PC-3 (cell line): ENCODE results near the gene PDIA5. TPM values are rescaled to one million over a fixed set of nuclear protein-coding genes. Genes with fewer than 3 reads are reported as not detected.
A peak's percentile ranks its signal among the peaks of the same experiment; 100 is the strongest.

ENCODE experiments used
- ATAC-seq: fragments of 200-7000 bp; cut with Tn5 transposase; 2 replicates; pipeline ENCODE4 v1.9.1; 2020; ENCODE audit warnings: mild to moderate bottlenecking, moderate library complexity
- BruUV-seq: library from RNA; stranded (reverse); fragments of 400-500 nt; replicated peaks from 2 replicates; lab custom pipeline; 2021; lab: Mats Ljungman, UMichigan
- CTCF ChIA-PET: fragments of 300-600 bp; sonication (Branson Sonifier 250); formaldehyde crosslinking; loops from one replicate; lab custom pipeline; 2022; ENCODE audit warnings: antibody characterized with exemption; lab: Charles Lee
- POLR2A ChIA-PET: fragments of 300-600 bp; sonication (Branson Sonifier 250); formaldehyde crosslinking; loops from one replicate; lab custom pipeline; 2022; ENCODE audit warnings: antibody characterized with exemption; ENCODE audit not compliant: unreplicated experiment; lab: Charles Lee
- DNase-seq: peaks from one replicate; pipeline ENCODE4 v3.0.0-alpha.2; 2015
- H2AFZ ChIP-seq: fragments of 300-600 bp; sonication (generic); 2 replicates; pipeline ENCODE4 v1.6.0; 2016; ENCODE audit warnings: antibody characterized with exemption, low read length
- H3F3A ChIP-seq: fragments of 300-600 bp; sonication (generic); one replicate; pipeline ENCODE4 v1.6.0; 2017; ENCODE audit warnings: antibody characterized with exemption, low read length, control low read depth, mild to moderate bottlenecking; ENCODE audit not compliant: unreplicated experiment
- H3K27ac ChIP-seq: fragments of 300-600 bp; sonication (generic); 2 replicates; pipeline ENCODE4 v1.5.1; 2016; ENCODE audit warnings: mild to moderate bottlenecking, low read length
- H3K27me3 ChIP-seq: fragments of 300-600 bp; sonication (generic); 2 replicates; pipeline ENCODE4 v1.6.1; 2016; ENCODE audit warnings: low read length, mixed read lengths
- H3K36me3 ChIP-seq: fragments of 300-600 bp; sonication (generic); 2 replicates; pipeline ENCODE4 v1.6.1; 2016; ENCODE audit warnings: low read depth, mixed run types, low read length, mixed read lengths
- H3K4me1 ChIP-seq: fragments of 300-600 bp; sonication (generic); 2 replicates; pipeline ENCODE4 v1.5.1; 2016; ENCODE audit warnings: low read length; ENCODE audit not compliant: insufficient read depth
- H3K4me2 ChIP-seq: fragments of 300-600 bp; sonication (generic); 2 replicates; pipeline ENCODE4 v1.6.0; 2016; ENCODE audit warnings: low read length
- H3K4me3 ChIP-seq: fragments of 300-600 bp; sonication (generic); 2 replicates; pipeline ENCODE4 v1.5.1; 2016; ENCODE audit warnings: mild to moderate bottlenecking, low read length, mixed read lengths
- H3K79me2 ChIP-seq: fragments of 300-600 bp; sonication (generic); 2 replicates; pipeline ENCODE4 v1.6.1; 2017; ENCODE audit warnings: low read length, mixed read lengths
- H3K9ac ChIP-seq: fragments of 300-600 bp; sonication (generic); 2 replicates; pipeline ENCODE4 v1.6.0; 2016; ENCODE audit warnings: mild to moderate bottlenecking, low read length
- H3K9me2 ChIP-seq: fragments of 300-600 bp; sonication (generic); replicated peaks from 2 replicates; pipeline ENCODE4 v1.6.1; 2016; ENCODE audit warnings: mixed run types, low read length, mixed read lengths
- H3K9me3 ChIP-seq: fragments of 300-600 bp; sonication (generic); 2 replicates; pipeline ENCODE4 v1.6.1; 2016; ENCODE audit warnings: low read length, mixed read lengths
- H4K20me1 ChIP-seq: fragments of 300-600 bp; sonication (generic); 2 replicates; pipeline ENCODE4 v1.6.1; 2016; ENCODE audit warnings: low read length, mixed read lengths
- CTCF ChIP-seq: fragments of 300-600 bp; sonication (generic); conservative IDR thresholded peaks from 2 replicates; pipeline ENCODE4 v1.5.1; 2017; ENCODE audit warnings: antibody characterized with exemption, low read depth, mild to moderate bottlenecking, low read length
- EZH2 ChIP-seq: fragments of 300-600 bp; sonication (generic); IDR thresholded peaks from one replicate; pipeline ENCODE4 v1.6.1; 2017; ENCODE audit warnings: antibody characterized with exemption, mild to moderate bottlenecking, low read length; ENCODE audit not compliant: unreplicated experiment
- EZH2phosphoT487 ChIP-seq: fragments of 300-600 bp; sonication (generic); IDR thresholded peaks from 2 replicates; pipeline ENCODE4 v1.6.1; 2018; ENCODE audit warnings: mild to moderate bottlenecking, antibody characterized with exemption, low read length, borderline replicate concordance
- intact Hi-C: fragments of 100-400 bp; cut with micrococcal nuclease; formaldehyde crosslinking; loops from 2 replicates; pipeline ENCODE4 v1.9.0; 2023
- total RNA-seq: library from RNA; depleted of rRNA; stranded (reverse); fragments of >200 nt; gene quantifications from 2 replicates; pipeline ENCODE4 v1.2.3, GENCODE V29; 2014

The PDIA5 gene
- total RNA-seq, 1 experiment from 2014 or later: 24.6 TPM

GRCh38 chr3:123169930-123170329, 103.1 kb downstream of the PDIA5 start:
- no peaks in the 10 kb centered on the region for H3K4me1 ChIP-seq
- no peak for TF ChIP-seq CTCF
- TF ChIP-seq EZH2phosphoT487: no peak
- no peak for TF ChIP-seq EZH2
- no peak overlapping the region for H2AFZ ChIP-seq
- ATAC-seq: no peak
- H3K4me3 ChIP-seq: no peak overlapping the region
- intact Hi-C loops: no loop called here
- no peaks in the 10 kb centered on the region for H3F3A ChIP-seq
- no peaks in the 10 kb centered on the region for H3K27me3 ChIP-seq
- no peak overlapping the region for H3K4me2 ChIP-seq
- H3K79me2 ChIP-seq: no peaks in the 10 kb centered on the region
- no peaks in the 10 kb centered on the region for H3K9me2 ChIP-seq
- ChIA-PET CTCF (no interaction called here), POLR2A (no interaction called here)
- DNase-seq: no peak
- H4K20me1 ChIP-seq: no peaks in the 10 kb centered on the region
- no TSS peak for BruUV-seq
- no peak overlapping the region for H3K9ac ChIP-seq
- no peak overlapping the region for H3K27ac ChIP-seq
- H3K9me3 ChIP-seq: no peaks in the 10 kb centered on the region
- H3K36me3 ChIP-seq: peaks cover 8% of the 10 kb centered on the region

GRCh38 chr3:123180791-123181190, 114.0 kb downstream of the PDIA5 start:
- Histone ChIP-seq H3K9ac (no peak overlapping the region), H3K36me3 (no peaks in the 10 kb centered on the region), H3K4me2 (no peak overlapping the region), H3K27me3 (no peaks in the 10 kb centered on the region), H2AFZ (no peak overlapping the region), H4K20me1 (no peaks in the 10 kb centered on the region), H3K4me1 (no peaks in the 10 kb centered on the region), H3F3A (no peaks in the 10 kb centered on the region), H3K79me2 (no peaks in the 10 kb centered on the region), H3K9me2 (no peaks in the 10 kb centered on the region), H3K9me3 (no peaks in the 10 kb centered on the region), H3K27ac (no peak overlapping the region), H3K4me3 (no peak overlapping the region)
- BruUV-seq: no TSS peak
- DNase-seq: no peak
- no peak for TF ChIP-seq EZH2phosphoT487
- no peak for TF ChIP-seq CTCF
- TF ChIP-seq EZH2: no peak
- intact Hi-C loops: no loop called here
- CTCF ChIA-PET: no interaction called here
- ATAC-seq: no peak
- POLR2A ChIA-PET: no interaction called here

GRCh38 chr3:123186695-123187094, 119.9 kb downstream of the PDIA5 start:
- no peak overlapping the region for H2AFZ ChIP-seq
- H3K4me3 ChIP-seq: no peak overlapping the region
- DNase-seq (peak; percentile 14), ATAC-seq (no peak)
- no peaks in the 10 kb centered on the region for H3K36me3 ChIP-seq
- intact Hi-C loops: no loop called here
- H3K4me1 ChIP-seq: no peaks in the 10 kb centered on the region
- no peaks in the 10 kb centered on the region for H4K20me1 ChIP-seq
- H3F3A ChIP-seq: no peaks in the 10 kb centered on the region
- no peak overlapping the region for H3K4me2 ChIP-seq
- BruUV-seq: no TSS peak
- H3K9me2 ChIP-seq: no peaks in the 10 kb centered on the region
- H3K9ac ChIP-seq: no peak overlapping the region
- H3K27me3 ChIP-seq: no peaks in the 10 kb centered on the region
- ChIA-PET POLR2A (no interaction called here), CTCF (no interaction called here)
- no peaks in the 10 kb centered on the region for H3K9me3 ChIP-seq
- H3K79me2 ChIP-seq: no peaks in the 10 kb centered on the region
- H3K27ac ChIP-seq: no peak overlapping the region
- no peak for TF ChIP-seq EZH2
- TF ChIP-seq CTCF: no peak
- no peak for TF ChIP-seq EZH2phosphoT487
